ENCODE measurements around the gene ANKRD9. TPM values are rescaled to one million over a fixed set of nuclear protein-coding genes. Genes with fewer than 3 reads are reported as not detected.

The ANKRD9 gene
- total and polyA plus RNA-seq, 9 of the 15 experiments (the other 6 are each of a cell fraction or from before 2014, with no cell fraction given) = 0.04 to 32.9 (median 5.3) TPM

DNA sequence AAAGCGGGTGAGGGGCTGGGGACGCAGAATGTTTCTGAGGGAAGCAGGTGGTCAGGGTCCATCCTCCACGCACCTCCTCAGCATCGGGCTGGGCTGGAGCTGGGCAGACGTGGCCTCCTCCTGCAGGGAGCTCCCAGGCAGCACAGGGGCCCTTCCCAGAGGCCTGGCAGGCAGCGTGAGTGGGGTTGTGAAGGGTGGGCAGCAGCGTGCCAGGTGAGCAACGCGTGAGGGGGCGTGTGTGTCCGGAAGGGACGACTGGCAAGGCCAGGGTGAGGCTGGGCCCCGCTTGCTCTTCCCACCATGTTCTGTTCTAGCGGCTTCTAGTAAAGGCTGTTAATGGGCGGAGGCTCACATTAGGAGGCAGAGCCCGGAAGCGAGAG lies 17.1 kb downstream of the ANKRD9 start:
- no peaks in the 10 kb centered on the region for H3K27me3 ChIP-seq (ENCODE audit: control insufficient read depth in 2 of 2, insufficient read depth in 2 of 2, low read length in 2 of 2)
- no peak overlapping the region for H3K4me2 ChIP-seq (ENCODE audit: insufficient read depth, low read length)
- DNase-seq (ENCODE audit: extremely low read depth in 1 of 4, low spot score in 3 of 4) (no peak), ATAC-seq (no peak), FAIRE-seq (no peak)
- H3K79me2 ChIP-seq (ENCODE audit: control insufficient read depth, insufficient read depth, low read length) = no peaks in the 10 kb centered on the region
- no TSS peak for BruUV-seq (replicated peaks)
- intact Hi-C loops (cut with micrococcal nuclease) = no loop called here
- no peaks in the 10 kb centered on the region for H3K36me3 ChIP-seq (ENCODE audit: control insufficient read depth, insufficient read depth, low read length)
- POLR2A ChIA-PET = interaction anchor here (0.7 to 1.0 kb wide), 2 partner anchors 12 to 103 kb away, joined by 3 read pairs; no protein-coding TSS in a partner anchor
- in situ Hi-C loops (cut with MboI) = no loop called here
- H2AFZ ChIP-seq (ENCODE audit: low read depth, low read length) = no peak overlapping the region
- no peak overlapping the region; a peak in 1 of 4 replicates for H3K9ac ChIP-seq (ENCODE audit: insufficient read depth in 1 of 2, low read depth in 2 of 2, low read length in 2 of 2)
- no peaks in the 10 kb centered on the region for H3K9me3 ChIP-seq (replicated peaks; ENCODE audit: control insufficient read depth, insufficient read depth, low read depth, low read length)
- TF ChIP-seq DNMT1 (IDR thresholded peaks at IDR 0.05) (no peak), MTA2 (IDR thresholded peaks at IDR 0.05; ENCODE audit: low read depth) (no peak), TEAD2 (tag; IDR thresholded peaks at IDR 0.05) (no peak), MAFG (tag; conservative IDR thresholded peaks at IDR 0.05) (no peak), ZNF609 (CRISPR knock-in tag; IDR thresholded peaks at IDR 0.05; ENCODE audit: borderline replicate concordance) (no peak), MYNN (IDR thresholded peaks at IDR 0.05) (no peak), MYNN (CRISPR knock-in tag; IDR thresholded peaks at IDR 0.05) (no peak)
- no peaks in the 10 kb centered on the region for H3K9me1 ChIP-seq (ENCODE audit: control insufficient read depth, insufficient read depth, low read length)
- no peak overlapping the region for H3K27ac ChIP-seq (ENCODE audit: extremely low read depth, low read depth, low read length)
- CTCF ChIA-PET (ENCODE audit: low intra/inter-chr PET ratio) = no interaction called here
- 62% methylated on average over 12 of the region's 17 CpGs for WGBS (ENCODE audit: insufficient coverage, low coverage, missing lambda C conversion rate)
- H4K20me1 ChIP-seq (replicated peaks; ENCODE audit: control insufficient read depth, insufficient read depth, low read length) = no peaks in the 10 kb centered on the region
- H3K4me3 ChIP-seq = no peak overlapping the region
- H3K4me1 ChIP-seq (replicated peaks in 1 of 2; ENCODE audit: control insufficient read depth in 2 of 2, insufficient read depth in 2 of 2, low read length in 2 of 2) = peaks cover 3 to 36% of the 10 kb centered on the region in 2 experiments; a peak in 3 of 5 replicates
